CD4-positive, alpha-beta T cell treated with Interleukin-1 beta for 1 hour (primary cell): ENCODE data around the gene POLD4.

Experiments
- DNase-seq, 2 donors: peaks; one replicate each; pipeline ENCODE4 v3.0.0-alpha.2; 2020 to 2022

POLD4 gene

GRCh38 chr11:67314218-67314617 lies 39.1 kb downstream of the POLD4 start:
- no peak for DNase-seq

GRCh38 chr11:67313125-67313890 lies 40.0 kb downstream of the POLD4 start:
- no peak for DNase-seq

GRCh38 chr11:67312187-67313021 lies 40.9 kb downstream of the POLD4 start:
- peak; percentile 51 to 55 for DNase-seq

GRCh38 chr11:67311556-67312082 lies 41.7 kb downstream of the POLD4 start:
- peak in 1 of 2 donors; percentile 37 for DNase-seq

DNA sequence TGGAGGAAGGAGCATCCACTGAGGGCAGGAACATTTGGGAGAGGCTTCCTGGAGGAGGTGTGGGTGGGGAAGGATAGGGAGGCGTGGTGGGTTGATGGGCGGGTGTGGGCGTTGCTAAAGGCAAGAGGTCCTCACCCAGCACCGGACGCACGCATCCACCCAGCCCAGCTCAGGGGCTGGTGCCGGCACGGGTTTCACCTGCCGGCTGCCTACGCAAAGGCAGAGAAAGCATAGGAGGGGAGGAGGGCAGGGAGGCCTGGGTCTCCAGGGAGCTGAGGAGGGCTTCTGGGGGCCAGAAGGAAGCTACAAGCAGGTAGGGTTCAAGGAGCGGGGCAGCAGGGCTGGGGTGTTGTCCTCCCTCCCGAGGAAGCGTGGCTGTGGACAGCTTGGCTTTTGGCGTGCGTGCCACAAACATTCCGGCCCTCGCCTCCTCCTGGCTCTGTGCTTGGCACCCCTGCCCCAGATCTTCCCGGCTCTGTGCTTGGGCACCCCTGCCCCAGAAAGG lies 42.2 kb downstream of the POLD4 start:
- no peak for DNase-seq

- DNase-seq, result no peak
Observed at GRCh38 chr11:67310246-67311050, 42.9 kb downstream of the POLD4 start.

DNA sequence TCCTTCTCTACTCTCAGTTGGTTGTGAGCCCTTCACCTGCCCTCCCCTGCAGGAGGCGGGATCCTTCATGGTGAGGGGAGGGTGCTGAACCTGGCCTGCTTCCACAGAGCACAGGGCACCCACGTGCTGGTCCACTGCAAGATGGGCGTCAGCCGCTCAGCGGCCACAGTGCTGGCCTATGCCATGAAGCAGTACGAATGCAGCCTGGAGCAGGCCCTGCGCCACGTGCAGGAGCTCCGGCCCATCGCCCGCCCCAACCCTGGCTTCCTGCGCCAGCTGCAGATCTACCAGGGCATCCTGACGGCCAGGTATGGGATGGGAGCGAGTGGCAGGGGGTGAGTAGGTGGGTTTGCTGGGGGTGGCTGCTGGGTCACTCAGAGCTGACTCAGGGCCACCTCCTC lies 43.7 kb downstream of the POLD4 start:
- no peak for DNase-seq

GRCh38 chr11:67309166-67309565 lies 44.2 kb downstream of the POLD4 start:
- no peak for DNase-seq

DNA sequence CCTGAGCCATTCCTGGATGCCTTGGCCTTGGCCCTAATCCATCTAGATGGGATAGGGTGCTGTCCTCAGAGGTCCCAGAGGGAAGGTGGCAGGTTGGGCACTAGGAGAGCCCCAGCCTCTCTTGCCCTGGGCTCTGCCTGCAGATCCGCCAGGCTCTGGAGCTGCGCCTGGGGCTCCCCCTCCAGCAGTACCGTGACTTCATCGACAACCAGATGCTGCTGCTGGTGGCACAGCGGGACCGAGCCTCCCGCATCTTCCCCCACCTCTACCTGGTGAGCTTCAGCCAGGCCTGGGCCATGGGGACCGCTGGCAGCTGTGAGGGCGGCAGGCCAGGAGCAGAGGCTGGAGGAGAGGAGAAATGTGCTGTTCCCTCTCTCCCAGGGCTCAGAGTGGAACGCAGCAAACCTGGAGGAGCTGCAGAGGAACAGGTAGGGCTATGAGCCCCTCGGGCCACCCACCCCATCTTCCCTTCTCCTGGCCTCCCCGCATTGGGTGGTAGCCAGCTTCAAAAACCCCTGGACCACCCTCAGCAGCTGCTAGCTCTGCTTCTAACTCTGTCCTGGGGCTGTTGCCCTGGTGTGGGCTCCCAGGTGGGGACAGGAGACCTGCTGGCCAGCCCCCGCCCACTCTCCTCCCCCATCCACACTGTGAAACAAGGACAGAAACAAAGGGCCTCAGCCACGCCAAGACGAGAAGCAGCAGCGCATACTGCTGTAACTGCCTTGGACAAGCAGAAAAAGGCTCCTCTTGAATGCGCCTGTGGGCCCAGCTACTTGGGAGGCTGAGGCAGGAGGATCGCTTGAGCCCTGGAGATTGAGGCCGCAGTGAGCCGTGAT lies 45.1 kb downstream of the POLD4 start:
- no peak for DNase-seq

- no peak for DNase-seq
Observed at GRCh38 chr11:67307545-67308001, 45.8 kb downstream of the POLD4 start.

DNA sequence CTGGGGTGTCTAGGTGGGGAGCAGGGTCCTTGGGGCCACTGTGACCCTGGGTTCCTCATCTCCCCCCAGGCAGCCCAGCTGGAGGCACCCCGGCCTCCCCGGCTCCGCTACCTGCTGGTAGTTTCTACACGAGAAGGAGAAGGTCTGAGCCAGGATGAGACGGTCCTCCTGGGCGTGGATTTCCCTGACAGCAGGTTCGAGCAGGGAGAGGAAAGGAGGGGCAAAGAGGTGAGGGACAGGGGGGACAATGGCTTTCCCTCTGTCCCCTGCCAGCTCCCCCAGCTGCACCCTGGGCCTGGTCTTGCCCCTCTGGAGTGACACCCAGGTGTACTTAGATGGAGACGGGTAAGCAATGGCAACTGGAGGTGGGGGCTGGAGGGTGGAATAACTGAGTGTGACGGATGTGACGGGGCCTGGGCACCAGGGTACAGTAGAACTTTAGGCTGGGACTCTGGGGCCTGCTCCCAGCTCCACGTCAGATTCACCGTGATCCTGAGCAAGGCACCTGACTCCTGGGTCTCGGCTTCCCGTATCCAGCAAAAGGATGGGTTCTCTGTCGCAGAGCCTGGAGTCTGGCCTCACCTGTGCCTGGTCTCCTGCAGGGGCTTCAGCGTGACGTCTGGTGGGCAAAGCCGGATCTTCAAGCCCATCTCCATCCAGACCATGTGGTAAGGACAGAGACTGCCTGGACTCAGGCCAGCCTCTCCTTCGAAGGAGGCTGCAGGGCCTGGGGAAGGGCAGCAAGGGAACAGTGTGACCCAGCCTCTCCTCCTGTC lies 46.4 kb downstream of the POLD4 start:
- DNase-seq, result no peak

DNA sequence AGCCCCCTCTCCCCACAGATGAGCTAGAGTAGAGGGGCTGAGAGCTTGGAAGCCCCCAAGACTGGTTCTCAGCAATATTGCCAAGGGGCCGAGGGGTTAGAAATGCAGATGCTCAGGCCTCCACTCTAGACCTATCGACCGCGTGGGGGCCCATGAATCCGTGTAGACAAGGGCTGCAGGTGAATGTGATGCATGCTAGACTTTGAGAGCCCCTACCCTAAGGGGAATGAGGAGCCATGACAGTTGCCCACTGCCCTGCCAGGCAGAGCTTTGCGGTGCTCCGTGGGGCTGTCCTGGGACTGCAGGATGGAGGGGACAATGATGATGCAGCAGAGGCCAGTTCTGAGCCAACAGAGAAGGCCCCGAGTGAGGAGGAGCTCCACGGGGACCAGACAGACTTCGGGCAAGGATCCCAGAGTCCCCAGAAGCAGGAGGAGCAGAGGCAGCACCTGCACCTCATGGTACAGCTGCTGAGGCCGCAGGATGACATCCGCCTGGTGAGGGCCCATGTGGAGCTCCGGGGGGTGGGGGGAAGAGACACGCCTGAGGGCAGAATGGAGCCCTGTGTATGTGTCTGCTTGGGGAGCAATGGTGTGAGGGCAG lies 48.7 kb downstream of the POLD4 start:
- DNase-seq, result no peak

DNA sequence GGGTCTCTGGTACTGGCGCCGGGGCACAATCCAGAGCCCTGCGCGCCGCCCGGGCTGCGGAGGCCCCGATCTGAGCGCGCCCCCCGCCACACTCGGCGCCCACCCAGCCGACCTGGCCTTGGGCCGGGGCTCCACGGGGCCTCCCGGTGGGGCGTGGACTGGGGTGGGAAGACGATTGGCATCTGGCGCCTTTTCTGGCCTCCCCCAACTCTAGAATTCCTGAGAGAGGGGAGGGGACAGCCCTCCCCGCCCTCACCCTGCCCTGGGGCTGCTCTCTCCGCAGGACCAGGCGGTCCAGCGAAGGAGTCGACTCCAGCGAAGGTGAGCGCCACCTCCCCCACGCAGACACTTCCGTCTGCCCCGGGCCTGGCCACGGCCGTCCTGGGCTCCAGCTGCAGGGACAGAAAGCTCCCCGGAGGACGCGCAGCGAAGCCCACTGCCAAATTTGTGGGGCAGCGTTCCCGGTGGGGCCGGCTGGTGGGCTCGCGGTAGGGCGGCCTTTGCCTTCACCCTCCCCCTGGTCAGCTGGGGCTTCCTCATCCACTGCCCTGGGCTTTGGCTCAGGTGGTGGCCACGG lies 49.4 kb downstream of the POLD4 start:
- no peak for DNase-seq

GRCh38 chr11:67303132-67303834 lies 50.1 kb downstream of the POLD4 start, which contains the start of gene SSH3:
SSH3 (plus strand) TSS chr11:67303530; CDS start chr11:67303626, 96 bp downstream.
- DNase-seq, result peak; percentile 43 to 47

DNA sequence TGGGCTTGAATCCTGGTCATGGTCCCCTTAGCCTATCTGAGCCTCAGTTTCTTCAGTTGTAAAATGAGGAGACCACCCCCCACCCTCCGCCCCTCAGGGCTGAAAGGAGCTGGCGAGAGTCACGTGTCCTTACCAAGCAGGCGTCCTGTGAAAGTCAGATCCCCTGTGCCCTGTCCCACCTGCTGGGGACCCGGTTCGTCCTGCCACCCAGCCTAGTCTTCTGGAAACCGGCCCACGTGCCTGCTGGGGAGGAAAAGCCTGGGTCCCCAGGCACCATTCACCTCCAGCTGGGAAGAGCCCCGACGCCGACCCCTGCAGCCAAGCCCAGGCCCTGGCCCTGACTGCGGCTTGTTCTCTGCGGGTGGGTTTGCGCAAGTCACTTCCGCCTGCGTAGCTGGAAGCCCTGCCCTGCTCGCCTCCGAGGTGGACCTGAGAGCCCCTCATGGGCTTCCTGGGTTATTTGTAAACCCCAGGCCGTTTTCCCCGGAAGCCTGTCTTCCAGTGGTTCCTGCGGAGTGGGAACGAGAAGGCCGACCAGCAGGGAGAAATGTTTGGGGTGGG lies 50.7 kb downstream of the POLD4 start:
- no peak for DNase-seq

DNA sequence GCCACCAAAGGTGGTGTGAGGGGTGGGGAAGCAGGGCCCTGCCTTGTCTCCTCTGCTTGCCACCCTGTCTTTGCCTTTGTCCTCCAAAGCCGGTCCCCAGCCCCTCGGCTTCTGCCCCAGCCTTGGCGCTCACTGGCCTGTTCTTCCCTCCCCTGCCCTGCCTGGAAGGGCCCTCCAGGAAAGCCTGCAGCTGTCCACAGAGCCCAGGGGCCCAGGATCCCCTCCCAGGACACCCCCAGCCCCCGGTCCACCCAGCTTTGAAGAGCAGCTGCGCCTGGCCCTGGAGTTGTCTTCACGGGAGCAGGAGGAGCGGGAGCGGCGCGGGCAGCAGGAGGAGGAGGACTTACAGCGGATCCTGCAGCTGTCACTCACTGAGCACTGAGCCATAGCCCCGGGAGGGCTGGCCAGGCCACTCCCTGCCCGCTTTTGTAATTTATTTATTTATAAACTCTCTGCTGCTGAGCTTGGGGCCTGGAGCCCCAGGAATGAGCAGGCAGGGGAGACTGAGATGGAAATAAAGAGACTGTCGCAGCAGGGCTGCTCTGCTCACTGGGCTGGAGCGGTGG lies 51.3 kb downstream of the POLD4 start:
- DNase-seq, result no peak

GRCh38 chr11:67301313-67301921 lies 51.9 kb downstream of the POLD4 start:
- DNase-seq, result no peak
